ENCODE data around the gene ZNF451.
"Not testable (repeated sequence)": the region's sequence is repeated elsewhere in the genome, so short reads cannot be mapped to it uniquely, and the experiment has no call there.

ZNF451 gene

GRCh38 chr6:57089687-57090457 is at the start of gene ZNF451:
ZNF451 (plus strand) TSS chr6:57090188; CDS start chr6:57090254, 66 bp downstream.
- DNase-seq (ENCODE audit: low spot score) = peak; percentile 98

GRCh38 chr6:57044061-57044460 is 45.9 kb upstream of the ZNF451 start:
- not testable (repeated sequence) for DNase-seq (ENCODE audit: low spot score)

- DNase-seq (ENCODE audit: low spot score) = no peak
Observed at GRCh38 chr6:57044568-57044967, 45.4 kb upstream of the ZNF451 start.

GRCh38 chr6:57046332-57047256 is 43.4 kb upstream of the ZNF451 start, which contains the start of gene KIAA1586:
KIAA1586 (plus strand) TSS chr6:57046693; CDS start chr6:57046756, 63 bp downstream.
- DNase-seq (ENCODE audit: low spot score) = peak; percentile 95

DNA sequence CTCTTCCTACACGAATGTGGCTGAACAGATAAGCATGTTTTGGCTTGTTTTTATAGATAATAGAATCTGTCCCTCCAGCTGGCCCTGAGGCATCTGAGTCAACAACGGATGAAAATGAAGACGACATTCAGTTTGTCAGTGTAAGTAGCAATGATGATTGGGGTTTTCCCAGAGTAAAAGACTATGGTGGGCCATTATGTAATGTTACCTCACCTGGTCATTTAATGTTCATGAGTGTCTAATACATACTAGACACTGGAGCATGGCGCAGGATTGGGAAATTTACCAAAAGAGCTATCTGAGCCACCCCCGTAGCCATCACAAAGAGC is 42.8 kb upstream of the ZNF451 start:
- DNase-seq (ENCODE audit: low spot score) = not testable (repeated sequence)

DNA sequence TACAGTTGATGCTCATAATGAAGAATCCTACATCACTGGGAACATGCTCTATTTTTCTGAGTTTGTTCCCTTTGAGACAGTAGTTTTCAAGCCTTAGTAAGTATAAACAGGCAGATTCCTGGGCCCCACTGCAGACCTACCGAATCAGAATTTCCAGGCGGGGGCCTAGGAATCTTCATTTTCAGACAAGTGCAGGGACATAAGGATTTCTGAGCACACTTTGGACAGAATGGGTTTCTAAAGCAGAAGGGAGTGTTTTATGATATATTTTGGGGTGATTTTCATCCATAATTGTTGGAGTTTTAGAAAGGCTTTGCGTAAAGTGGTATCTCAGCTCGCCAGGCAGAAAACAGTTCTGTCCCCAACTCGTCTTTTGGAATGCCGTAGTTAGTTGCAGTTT is 42.1 kb upstream of the ZNF451 start:
- DNase-seq (ENCODE audit: low spot score) = not testable (repeated sequence)

GRCh38 chr6:57048577-57048976 is 41.4 kb upstream of the ZNF451 start:
- DNase-seq (ENCODE audit: low spot score) = no peak

- DNase-seq (ENCODE audit: low spot score) = no peak
Observed at GRCh38 chr6:57063847-57064246, 26.1 kb upstream of the ZNF451 start.

DNA sequence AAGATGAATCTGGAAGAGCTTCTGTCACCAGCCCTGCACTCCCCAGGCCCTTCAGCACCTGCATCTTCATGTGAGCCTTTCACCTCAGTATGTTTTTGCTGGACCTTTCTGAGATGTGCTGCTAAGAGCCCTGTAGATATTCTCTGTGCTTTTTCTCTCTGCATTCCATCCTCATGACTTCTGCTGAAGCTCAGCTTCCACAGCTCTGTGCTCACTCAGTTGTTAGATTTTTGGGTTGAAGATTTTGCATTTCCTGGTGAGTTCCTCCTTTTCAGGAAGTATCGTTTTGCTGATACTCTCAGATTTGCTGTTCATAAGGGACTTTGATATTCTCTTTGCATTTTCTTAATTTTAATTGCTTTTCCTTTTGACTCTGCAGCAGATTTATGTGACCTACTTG is 25.2 kb upstream of the ZNF451 start:
- DNase-seq (ENCODE audit: low spot score) = no peak

DNA sequence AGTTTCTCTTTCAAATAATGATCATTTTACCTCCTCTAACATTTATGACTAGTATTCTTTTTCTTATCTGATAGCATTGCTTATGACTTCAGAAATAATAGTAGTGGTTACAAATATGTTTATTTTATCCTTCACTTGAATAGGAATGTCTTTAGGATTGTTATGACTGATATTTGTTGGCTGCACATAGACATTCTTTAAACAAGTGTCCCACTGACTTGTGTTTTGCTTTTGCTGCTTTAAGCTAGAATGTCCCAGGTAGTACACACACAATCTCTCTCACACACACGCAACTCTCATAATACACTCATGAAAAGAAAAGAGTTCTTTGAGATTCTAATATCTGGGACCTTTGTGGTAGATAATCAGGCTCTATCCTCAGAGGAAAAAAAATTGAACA is 21.9 kb upstream of the ZNF451 start:
- DNase-seq (ENCODE audit: low spot score) = no peak

GRCh38 chr6:57069228-57069627 is 20.8 kb upstream of the ZNF451 start:
- DNase-seq (ENCODE audit: low spot score) = no peak

- DNase-seq (ENCODE audit: low spot score) = no peak
Observed at GRCh38 chr6:57069920-57070331, 20.1 kb upstream of the ZNF451 start.

DNA sequence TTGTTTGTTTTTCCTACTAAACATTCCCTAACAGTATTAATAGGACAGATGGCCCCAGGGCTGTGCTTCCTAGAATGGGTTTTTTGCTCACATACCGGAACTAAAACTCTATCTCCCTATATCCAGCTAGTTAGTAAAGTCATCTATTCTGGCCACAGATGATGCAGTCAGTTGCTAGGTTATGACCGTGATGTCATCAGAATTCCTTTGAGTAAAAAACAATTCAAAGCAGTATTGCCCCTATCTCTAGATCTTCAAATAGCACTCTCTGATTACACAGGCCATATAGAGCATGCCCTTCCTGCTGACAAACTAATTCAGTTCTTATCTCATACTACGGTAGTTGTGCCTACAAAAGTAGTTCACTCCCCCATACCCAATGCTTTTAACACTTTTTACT is 17.9 kb upstream of the ZNF451 start:
- DNase-seq (ENCODE audit: low spot score) = no peak

GRCh38 chr6:57074383-57074782 is 15.6 kb upstream of the ZNF451 start:
- no peak for DNase-seq (ENCODE audit: low spot score)

DNA sequence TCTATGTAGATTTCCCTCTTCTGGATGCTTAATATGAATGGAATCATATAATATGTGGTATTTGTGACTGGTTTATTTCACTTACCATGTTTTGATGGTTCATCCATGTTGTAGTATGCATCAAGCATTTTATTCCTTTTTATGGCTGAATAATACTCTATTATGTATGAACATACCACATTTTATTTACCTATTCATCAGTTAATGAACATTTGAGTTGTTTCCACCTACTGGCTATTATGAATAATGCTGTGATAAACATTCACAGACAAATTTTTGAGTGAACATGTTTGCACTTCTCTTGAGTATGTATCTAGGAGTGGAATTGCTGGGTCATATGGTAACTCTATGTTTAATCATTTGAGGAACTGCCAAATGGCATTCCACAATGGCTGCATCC is 14.9 kb upstream of the ZNF451 start:
- DNase-seq (ENCODE audit: low spot score) = no peak

DNA sequence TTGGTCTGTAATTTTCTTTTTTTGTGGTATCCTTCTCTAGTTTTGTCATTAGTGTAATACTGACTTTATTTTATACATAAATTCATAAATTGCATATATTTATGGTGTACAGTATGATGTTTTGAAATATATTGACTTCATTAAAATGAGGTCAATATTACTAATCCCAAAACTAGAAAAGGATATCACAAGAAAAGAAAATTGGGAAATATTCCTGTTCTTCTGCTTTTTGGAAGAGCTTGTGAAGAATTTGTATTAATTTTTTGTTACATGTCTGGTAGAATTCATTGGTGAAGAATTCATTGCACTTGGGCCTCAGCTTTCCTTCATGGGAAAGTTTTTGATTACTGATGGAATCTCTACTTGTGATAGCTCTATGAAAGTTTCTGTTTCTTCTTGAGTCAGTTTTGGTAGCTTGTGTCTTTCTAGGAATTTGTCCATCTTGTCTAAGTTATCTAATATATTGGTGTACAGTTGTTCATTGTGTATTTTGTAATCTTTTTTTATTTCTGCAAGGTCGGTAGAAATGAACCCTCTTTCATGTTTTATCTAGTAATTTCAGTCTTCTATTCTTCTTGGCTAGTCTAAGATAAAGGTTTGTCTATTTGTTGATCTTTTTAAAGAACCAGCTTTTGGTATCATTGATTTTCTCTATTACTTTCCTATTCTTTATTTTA is 11.3 kb upstream of the ZNF451 start:
- no peak for DNase-seq (ENCODE audit: low spot score)

DNA sequence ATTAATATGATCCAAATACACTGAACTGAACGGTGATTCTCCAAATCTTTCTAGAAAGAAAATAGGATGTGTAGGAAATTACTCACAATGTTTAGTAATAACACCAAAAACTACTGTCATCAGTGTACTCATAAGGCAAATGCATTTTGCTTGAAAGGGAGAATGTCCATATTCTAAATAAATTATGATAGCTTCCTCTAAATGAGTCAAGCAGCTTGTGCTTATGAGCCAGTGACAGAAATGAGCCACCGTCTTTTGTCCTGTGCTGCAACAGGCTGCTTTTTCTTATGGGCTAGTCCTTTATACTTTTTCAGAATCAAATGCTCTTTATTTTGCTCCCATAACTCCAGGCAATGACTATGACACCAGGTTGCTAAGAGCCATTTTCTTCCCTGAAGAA is 4.5 kb upstream of the ZNF451 start:
- DNase-seq (ENCODE audit: low spot score) = no peak

DNA sequence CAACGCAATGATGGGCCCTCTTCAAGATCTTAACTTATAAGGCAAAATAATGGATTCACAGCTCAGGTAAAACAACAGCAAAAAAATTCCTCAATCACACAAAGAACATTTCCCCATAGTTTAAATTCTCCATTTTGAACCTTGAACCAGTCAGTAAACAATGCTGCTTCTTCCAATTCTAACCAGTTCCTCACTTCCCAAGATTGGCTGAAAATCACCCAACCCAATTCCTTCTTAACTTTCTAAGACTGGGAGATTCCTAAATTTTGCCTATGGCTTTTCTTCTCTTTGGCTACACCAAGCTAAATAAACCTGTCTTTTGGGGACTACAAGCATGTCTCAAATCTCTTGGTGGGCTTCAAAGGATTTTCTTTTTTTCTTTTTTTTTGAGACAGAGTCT is 3.1 kb upstream of the ZNF451 start:
- no peak for DNase-seq (ENCODE audit: low spot score)

- no peak for DNase-seq (ENCODE audit: low spot score)
Observed at GRCh38 chr6:57087916-57088315, 2.1 kb upstream of the ZNF451 start.

DNA sequence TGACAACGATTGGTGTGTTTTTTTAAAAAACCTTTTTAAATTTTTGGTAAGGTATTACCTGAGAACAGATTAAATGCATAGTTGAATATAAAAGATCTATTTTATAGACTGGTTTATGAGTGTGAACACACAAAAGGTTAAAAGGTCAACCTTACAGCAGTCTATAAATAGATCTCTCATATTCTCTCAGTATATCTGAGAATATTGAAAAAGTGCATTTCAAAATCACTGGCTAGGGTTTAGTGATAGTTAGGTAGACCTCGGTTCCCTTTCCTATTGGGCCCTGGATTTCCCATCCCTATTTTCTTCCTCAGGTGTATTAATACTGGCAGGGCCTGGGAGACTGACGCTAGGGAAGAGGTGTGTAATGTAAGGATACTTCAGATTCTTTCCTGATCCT is 723 bp upstream of the ZNF451 start:
- DNase-seq (ENCODE audit: low spot score) = no peak

DNA sequence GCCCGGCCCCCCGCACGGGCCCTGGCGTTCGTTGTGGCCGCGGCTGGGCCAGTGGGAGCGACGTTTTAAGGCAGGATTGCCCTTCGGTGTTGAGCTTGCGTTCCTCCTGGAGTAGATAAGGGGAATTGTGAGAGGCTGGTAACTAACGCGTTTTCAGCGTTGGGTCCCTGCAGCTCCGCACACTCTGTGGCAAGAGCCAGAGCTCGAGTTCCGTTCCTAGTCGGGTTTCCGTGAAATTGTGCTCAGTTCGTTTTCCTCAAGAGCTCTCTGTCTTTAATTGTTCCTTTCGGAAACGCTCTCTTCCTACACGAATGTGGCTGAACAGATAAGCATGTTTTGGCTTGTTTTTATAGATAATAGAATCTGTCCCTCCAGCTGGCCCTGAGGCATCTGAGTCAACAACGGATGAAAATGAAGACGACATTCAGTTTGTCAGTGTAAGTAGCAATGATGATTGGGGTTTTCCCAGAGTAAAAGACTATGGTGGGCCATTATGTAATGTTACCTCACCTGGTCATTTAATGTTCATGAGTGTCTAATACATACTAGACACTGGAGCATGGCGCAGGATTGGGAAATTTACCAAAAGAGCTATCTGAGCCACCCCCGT is 575 bp downstream of the ZNF451 start:
- DNase-seq (ENCODE audit: low spot score) = not testable (repeated sequence)

GRCh38 chr6:57091375-57091774 is 1.4 kb downstream of the ZNF451 start:
- DNase-seq (ENCODE audit: low spot score) = not testable (repeated sequence)

Data from putamen (tissue), 1 donor.